Renal pelvis (tissue), 12 donors: Measurements from ENCODE around the gene RASAL1. TPM values are rescaled to one million over a fixed set of nuclear protein-coding genes. Genes with fewer than 3 reads are reported as not detected.

Experiments
- DNase-seq: peaks from one replicate; pipeline ENCODE4 v3.0.0-alpha.2; 2013
- long read RNA-seq, 16 experiments: transcript quantifications; one replicate each; lab custom pipeline, GENCODE V29; 2026
- polyA plus RNA-seq, 3 donors: library from polyadenylated mRNA; unstranded; fragments of 120-200 nt; gene quantifications; one replicate each; pipeline ENCODE4 v1.2.1, GENCODE V29; 2013; ENCODE audit not compliant: insufficient read length in 3 of 3

RASAL1 gene, protein sequence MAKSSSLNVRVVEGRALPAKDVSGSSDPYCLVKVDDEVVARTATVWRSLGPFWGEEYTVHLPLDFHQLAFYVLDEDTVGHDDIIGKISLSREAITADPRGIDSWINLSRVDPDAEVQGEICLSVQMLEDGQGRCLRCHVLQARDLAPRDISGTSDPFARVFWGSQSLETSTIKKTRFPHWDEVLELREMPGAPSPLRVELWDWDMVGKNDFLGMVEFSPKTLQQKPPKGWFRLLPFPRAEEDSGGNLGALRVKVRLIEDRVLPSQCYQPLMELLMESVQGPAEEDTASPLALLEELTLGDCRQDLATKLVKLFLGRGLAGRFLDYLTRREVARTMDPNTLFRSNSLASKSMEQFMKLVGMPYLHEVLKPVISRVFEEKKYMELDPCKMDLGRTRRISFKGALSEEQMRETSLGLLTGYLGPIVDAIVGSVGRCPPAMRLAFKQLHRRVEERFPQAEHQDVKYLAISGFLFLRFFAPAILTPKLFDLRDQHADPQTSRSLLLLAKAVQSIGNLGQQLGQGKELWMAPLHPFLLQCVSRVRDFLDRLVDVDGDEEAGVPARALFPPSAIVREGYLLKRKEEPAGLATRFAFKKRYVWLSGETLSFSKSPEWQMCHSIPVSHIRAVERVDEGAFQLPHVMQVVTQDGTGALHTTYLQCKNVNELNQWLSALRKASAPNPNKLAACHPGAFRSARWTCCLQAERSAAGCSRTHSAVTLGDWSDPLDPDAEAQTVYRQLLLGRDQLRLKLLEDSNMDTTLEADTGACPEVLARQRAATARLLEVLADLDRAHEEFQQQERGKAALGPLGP
- polyA plus RNA-seq = 10 to 100 TPM in 1 of 3 donors, 1 to 10 TPM in 2; 8.7 to 10.6 (median 9.9) TPM
- long read RNA-seq, donor 1 = 0 reads
- long read RNA-seq, donor 2 = 0 reads
- long read RNA-seq, donor 3, partial matches to known transcripts = 0 of 2 reads
- long read RNA-seq, donor 3, other reads (novel, unspliced or antisense) = 0 of 2 reads
- long read RNA-seq, donor 4, partial matches to known transcripts = 0 of 2 reads
- long read RNA-seq, donor 4, other reads (novel, unspliced or antisense) = 0 of 2 reads
- long read RNA-seq, donor 5 = 0 reads
- long read RNA-seq, donor 6, partial matches to known transcripts = 0 of 1 reads
- long read RNA-seq, donor 6, other reads (novel, unspliced or antisense) = 0 of 1 reads
- long read RNA-seq, donor 7 = 0 reads
- long read RNA-seq, donor 8 = 0 reads
- long read RNA-seq, donor 9, partial matches to known transcripts = 0 of 2 reads
- long read RNA-seq, donor 9, other reads (novel, unspliced or antisense) = 0 of 2 reads
- long read RNA-seq, donor 10, partial matches to known transcripts = 0 of 1 reads
- long read RNA-seq, donor 10, other reads (novel, unspliced or antisense) = 0 of 1 reads
- long read RNA-seq, donor 11, partial matches to known transcripts = 0 of 1 reads
- long read RNA-seq, donor 11, other reads (novel, unspliced or antisense) = 0 of 1 reads
- long read RNA-seq, donor 12, partial matches to known transcripts = 0 of 3 reads
- long read RNA-seq, donor 12, other reads (novel, unspliced or antisense) = 0 of 3 reads
- long read RNA-seq, donor 13, partial matches to known transcripts = 0 of 1 reads
- long read RNA-seq, donor 13, other reads (novel, unspliced or antisense) = 0 of 1 reads
- long read RNA-seq, donor 14 = 0 reads
- long read RNA-seq, donor 15, partial matches to known transcripts = 0 of 2 reads
- long read RNA-seq, donor 15, other reads (novel, unspliced or antisense) = 0 of 2 reads
- long read RNA-seq, donor 16, partial matches to known transcripts = 0 of 1 reads
- long read RNA-seq, donor 16, other reads (novel, unspliced or antisense) = 0 of 1 reads

GRCh38 chr12:113135178-113136127, at the start of gene RASAL1:
Gene RASAL1 (minus strand): TSS chr12:113135761. CDS start chr12:113135462, 299 bp downstream.
- DNase-seq = no peak

DNA sequence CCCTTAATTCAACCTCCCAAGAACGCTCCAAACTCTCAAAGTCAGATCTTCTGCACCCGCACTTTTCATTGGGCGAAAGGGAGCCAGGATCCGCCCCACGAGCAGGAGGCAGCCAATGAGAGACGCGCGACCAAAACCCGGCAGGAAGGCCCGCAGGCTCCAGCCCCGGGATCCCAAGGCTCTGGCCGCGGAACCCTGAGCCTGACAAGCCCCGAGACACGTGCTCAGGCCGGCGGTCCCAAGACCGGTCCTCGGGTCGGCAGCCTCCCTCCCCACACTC, 49.3 kb upstream of the RASAL1 start:
- DNase-seq = peak; percentile 86

GRCh38 chr12:113184098-113184899, 48.7 kb upstream of the RASAL1 start:
- no peak for DNase-seq

GRCh38 chr12:113183030-113183589, 47.5 kb upstream of the RASAL1 start:
- no peak for DNase-seq

GRCh38 chr12:113181975-113182374, 46.4 kb upstream of the RASAL1 start:
- DNase-seq = no peak

GRCh38 chr12:113180333-113180732, 44.8 kb upstream of the RASAL1 start:
- no peak for DNase-seq

GRCh38 chr12:113179023-113179422, 43.5 kb upstream of the RASAL1 start:
- DNase-seq = no peak

- peak; percentile 45 for DNase-seq
These were observed 39.2 kb upstream of the RASAL1 start for GRCh38 chr12:113174461-113175384.

DNA sequence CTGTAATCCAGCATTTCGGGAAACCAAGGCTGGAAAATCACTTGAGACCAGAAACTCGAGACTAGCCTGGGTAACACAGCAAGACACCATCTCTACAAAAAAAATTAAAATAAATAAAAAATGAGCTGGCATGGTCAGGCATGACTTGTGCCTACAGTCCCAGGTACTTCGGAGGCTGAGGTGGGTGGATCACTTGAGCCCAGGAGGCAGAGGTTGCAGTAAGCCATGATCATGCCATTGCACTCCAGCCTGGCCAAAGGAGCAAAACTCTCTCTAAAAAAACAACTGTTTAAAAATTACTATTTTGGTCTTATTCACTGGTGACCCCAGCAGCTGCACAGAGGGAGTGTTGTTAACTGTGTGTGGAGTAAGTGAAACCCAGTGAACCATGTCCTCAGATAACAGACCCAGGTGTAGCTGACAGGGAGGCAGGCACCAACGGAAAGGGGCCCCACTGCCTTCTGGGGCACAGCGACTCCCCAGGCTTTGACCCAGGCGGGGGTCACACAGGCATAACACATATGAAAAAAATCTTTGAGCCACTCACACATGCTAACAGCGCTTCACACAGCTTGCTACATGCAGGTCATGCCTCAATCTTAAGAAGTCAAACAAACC, 37.6 kb upstream of the RASAL1 start:
- DNase-seq = no peak

- no peak for DNase-seq
These were observed 36.6 kb upstream of the RASAL1 start for GRCh38 chr12:113172185-113172584.

GRCh38 chr12:113171543-113171942, 36.0 kb upstream of the RASAL1 start:
- DNase-seq = no peak

GRCh38 chr12:113170926-113171325, 35.4 kb upstream of the RASAL1 start:
- no peak for DNase-seq

GRCh38 chr12:113170457-113170856, 34.9 kb upstream of the RASAL1 start:
- DNase-seq = no peak

- no peak for DNase-seq
These were observed 34.1 kb upstream of the RASAL1 start for GRCh38 chr12:113169697-113170096.

GRCh38 chr12:113167868-113168267, 32.3 kb upstream of the RASAL1 start:
- no peak for DNase-seq

DNA sequence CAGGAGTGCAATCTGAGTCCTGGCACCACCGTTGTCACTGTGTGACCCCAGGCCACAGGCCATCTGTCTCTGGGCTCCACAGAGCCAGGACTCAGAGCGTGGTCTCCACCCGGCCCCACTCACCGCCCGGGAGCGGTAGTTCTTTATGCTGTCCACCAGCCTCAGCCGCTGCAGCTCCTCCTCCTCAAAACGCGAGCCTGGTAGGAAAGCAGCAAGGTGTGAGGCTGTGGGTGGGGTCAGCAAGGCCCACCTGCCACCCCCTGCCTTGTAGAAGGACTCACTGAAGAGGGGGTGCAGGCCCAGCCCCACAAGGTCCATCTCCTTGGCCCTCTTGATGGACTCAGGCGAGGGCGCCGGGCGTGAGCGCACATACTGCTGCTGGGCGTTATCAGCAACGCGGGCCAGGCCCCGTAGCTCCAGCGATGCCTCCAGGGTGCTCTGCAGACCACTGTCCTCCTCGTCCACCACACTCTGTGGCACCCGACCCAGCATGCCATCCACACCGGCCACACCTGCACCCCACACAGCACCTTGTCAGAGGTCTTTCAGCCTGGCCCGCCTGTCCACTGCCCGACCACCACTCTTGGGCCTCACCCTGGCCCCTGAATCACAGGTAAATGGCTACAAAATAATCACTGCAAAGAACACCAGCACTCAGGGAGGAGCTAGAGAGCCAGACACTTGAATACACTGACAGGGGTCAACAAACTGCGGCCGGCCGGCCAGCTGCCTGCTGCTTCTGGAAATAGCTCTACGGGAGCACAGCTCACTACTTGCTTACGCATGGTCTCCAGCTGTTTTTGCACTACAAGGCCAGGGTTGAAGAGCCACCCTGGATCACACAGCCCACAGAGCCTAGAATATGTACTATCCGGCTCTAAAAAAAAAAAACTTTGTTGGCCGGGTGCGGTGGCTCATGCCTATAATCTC, 30.2 kb upstream of the RASAL1 start:
- DNase-seq = no peak
